Right forelimb (tissue), 1 donor: ENCODE measurements around the gene TCEA3.

ENCODE experiments used
- DNase-seq: peaks from one replicate; pipeline ENCODE4 v3.0.0-alpha.2; 2018

The TCEA3 gene

GRCh38 chr1:23424293-23425192 lies at the start of gene TCEA3:
TSS of gene TCEA3 (minus strand) at chr1:23424748. CDS start at chr1:23424633, 115 bp downstream.
- peak; percentile 78 for DNase-seq

GRCh38 chr1:23473037-23473800 lies 48.7 kb upstream of the TCEA3 start:
- DNase-seq: no peak

- no peak for DNase-seq
Measured at GRCh38 chr1:23472351-23473036, 47.9 kb upstream of the TCEA3 start.

- no peak for DNase-seq
Measured at GRCh38 chr1:23471473-23472075, 47.0 kb upstream of the TCEA3 start.

GRCh38 chr1:23470282-23471070 lies 45.9 kb upstream of the TCEA3 start:
- DNase-seq: peak; percentile 79

GRCh38 chr1:23469372-23469982 lies 44.9 kb upstream of the TCEA3 start:
- no peak for DNase-seq

GRCh38 chr1:23466423-23466989 lies 42.0 kb upstream of the TCEA3 start:
- no peak for DNase-seq

- DNase-seq: no peak
Measured at GRCh38 chr1:23463286-23463685, 38.7 kb upstream of the TCEA3 start.

- DNase-seq: no peak
Measured at GRCh38 chr1:23462766-23463165, 38.2 kb upstream of the TCEA3 start.

GRCh38 chr1:23461050-23461449 lies 36.5 kb upstream of the TCEA3 start:
- DNase-seq: no peak

- DNase-seq: no peak
Measured at GRCh38 chr1:23460519-23460918, 36.0 kb upstream of the TCEA3 start.

GRCh38 chr1:23459338-23459757 lies 34.8 kb upstream of the TCEA3 start:
- no peak for DNase-seq

GRCh38 chr1:23456226-23456625 lies 31.7 kb upstream of the TCEA3 start:
- DNase-seq: no peak

- no peak for DNase-seq
Measured at GRCh38 chr1:23453455-23454000, 29.0 kb upstream of the TCEA3 start.

GRCh38 chr1:23452011-23452411 lies 27.5 kb upstream of the TCEA3 start:
- DNase-seq: no peak

GRCh38 chr1:23451441-23451840 lies 26.9 kb upstream of the TCEA3 start:
- DNase-seq: no peak

- DNase-seq: no peak
Measured at GRCh38 chr1:23450894-23451293, 26.3 kb upstream of the TCEA3 start.

- DNase-seq: peak; percentile 69
Measured at GRCh38 chr1:23449958-23450357, 25.4 kb upstream of the TCEA3 start.

- DNase-seq: no peak
Measured at GRCh38 chr1:23449306-23449705, 24.8 kb upstream of the TCEA3 start.

- no peak for DNase-seq
Measured at GRCh38 chr1:23448846-23449245, 24.3 kb upstream of the TCEA3 start.
